Activated naive CD8-positive, alpha-beta T cell treated with anti-CD3 and anti-CD28 coated beads, Interleukin-2, amount 50 U/mL, for 24 hours (primary cell): ENCODE data around the gene ESPN.
"Not testable (repeated sequence)": the region's sequence is repeated elsewhere in the genome, so short reads cannot be mapped to it uniquely, and the experiment has no call there.

Experiments
- ATAC-seq: fragments of 150-1000 bp; cut with Tn5 transposase; one replicate; pipeline ENCODE4 v1.10.0; 2021
- DNase-seq: peaks from one replicate; pipeline ENCODE4 v3.0.0; 2021
- H3K27ac Mint-ChIP-seq: one replicate; pipeline ENCODE4 v1.8.0; 2021; ENCODE audit warnings: mild to moderate bottlenecking, mixed read lengths
- H3K27me3 Mint-ChIP-seq: one replicate; pipeline ENCODE4 v1.8.0; 2021; ENCODE audit warnings: mixed read lengths
- H3K36me3 Mint-ChIP-seq: one replicate; pipeline ENCODE4 v1.8.0; 2021; ENCODE audit warnings: low read depth, mixed read lengths
- H3K4me1 Mint-ChIP-seq: one replicate; pipeline ENCODE4 v1.8.0; 2021; ENCODE audit warnings: mixed read lengths
- H3K4me3 Mint-ChIP-seq: one replicate; pipeline ENCODE4 v1.8.0; 2021; ENCODE audit warnings: mild to moderate bottlenecking, moderate library complexity, mixed read lengths
- H3K9me3 Mint-ChIP-seq: one replicate; pipeline ENCODE4 v1.8.0; 2021; ENCODE audit warnings: mixed read lengths

The ESPN gene

DNA sequence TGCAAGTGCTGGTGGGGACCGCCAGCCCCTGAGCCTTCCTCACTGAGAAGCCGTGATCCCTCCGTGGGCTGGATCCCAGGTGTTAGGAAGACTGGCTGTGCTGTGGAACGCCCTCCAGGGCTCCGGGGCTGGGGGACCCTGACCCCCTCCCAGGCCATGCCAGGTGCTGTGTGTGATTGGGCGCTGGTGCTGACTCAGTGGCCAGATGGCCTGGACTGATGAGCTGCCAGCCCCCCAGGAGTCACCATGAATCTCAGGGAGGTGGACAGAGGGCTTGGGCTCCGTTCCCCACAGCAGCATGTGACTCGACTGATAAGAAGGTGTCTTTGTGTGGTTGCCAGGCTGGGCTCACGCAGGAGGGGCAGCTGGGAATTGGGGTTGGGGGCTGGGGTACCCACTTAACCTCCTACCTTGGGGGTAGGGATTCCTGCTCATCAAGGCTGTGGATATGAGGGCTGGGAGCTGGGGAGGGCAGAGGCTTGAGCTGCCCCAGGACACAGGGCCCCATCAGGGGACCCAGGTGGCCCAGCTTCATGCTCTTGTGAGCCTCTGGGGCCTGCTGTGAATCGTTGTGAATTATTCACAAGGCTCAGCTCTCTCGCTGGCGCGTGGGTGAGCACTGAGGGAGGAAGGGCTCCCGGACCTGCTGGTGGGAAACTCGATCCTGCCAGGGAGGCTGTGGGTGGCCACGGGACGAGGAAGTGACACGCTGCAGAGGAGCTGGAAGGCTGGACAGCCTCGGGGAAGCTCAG, 5.3 kb downstream of the ESPN start:
- not testable (repeated sequence) for H3K36me3 Mint-ChIP-seq, H3K9me3 Mint-ChIP-seq, H3K4me3 Mint-ChIP-seq, H3K4me1 Mint-ChIP-seq, H3K27ac Mint-ChIP-seq, ATAC-seq, DNase-seq
- H3K27me3 Mint-ChIP-seq, result peaks cover 27% of the 10 kb centered on the region

DNA sequence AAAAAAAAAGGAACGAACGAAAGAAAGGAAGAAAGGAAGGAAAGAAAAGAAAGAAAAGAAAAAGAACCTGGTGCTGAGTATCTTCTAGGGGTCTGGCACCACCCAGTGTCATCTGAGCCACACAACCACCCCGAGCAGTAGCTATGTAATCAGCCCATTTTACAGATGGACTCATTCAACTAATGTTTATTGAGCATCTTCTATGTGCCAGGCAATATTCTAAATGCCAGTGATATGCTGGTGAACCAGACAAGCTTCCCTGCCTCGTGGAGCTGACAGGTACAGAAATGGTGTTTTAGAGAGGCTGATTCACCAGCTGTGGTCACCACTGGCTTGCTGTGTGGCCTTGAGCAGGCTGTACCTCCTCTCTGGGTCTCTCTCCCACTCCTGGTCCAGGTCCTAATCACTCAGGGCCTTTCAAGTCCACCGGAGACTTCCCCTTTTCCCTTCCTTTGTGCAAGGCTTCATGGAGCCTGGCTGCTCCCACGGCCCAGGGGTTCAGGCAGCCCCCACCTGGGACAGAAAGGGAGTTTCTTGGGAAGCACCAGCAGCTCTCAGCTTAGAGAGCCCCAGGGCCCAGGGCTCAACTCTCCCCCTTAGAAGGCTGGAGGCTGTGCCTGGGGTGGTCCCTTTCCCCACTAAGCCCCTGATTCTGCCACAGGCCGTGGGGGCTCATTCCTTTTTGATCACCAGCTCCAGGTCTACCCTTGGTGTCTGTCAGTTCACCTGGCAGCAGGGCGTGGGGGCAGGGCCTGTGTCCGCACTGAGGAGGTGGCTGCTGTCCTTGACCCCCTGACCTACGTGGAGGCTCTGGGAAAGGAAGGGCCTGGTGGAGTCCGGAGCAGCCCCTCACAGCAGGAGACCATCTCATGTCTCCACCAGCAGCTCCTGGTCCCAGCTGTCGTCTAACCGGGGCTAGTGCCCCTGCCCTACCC, 7.3 kb downstream of the ESPN start:
- not testable (repeated sequence) for H3K4me1 Mint-ChIP-seq, H3K4me3 Mint-ChIP-seq, H3K9me3 Mint-ChIP-seq, DNase-seq, H3K27ac Mint-ChIP-seq, H3K36me3 Mint-ChIP-seq, ATAC-seq
- H3K27me3 Mint-ChIP-seq, result peaks cover 19% of the 10 kb centered on the region

DNA sequence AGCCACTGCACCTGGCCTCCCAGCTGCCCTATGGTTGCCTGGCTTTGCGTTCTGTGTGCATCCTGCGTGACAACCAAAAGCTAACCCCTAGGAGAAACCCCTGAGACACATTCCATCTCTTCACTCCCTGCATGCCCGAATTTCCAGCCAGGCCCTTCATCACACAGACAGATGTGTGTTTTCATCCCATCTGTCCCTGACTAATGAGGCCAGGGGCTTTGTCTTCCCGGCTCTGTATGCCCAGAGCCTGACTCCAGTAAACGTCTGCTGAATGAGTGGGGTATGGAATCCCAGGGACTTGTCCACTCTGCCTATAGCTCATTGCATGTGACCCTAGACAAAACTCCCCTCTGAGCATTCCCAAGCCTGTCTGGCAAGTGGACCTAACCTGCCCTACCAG, 9.6 kb downstream of the ESPN start:
- Mint-ChIP-seq H3K4me3 (no peak overlapping the region), H3K36me3 (no peaks in the 10 kb centered on the region), H3K27ac (no peak overlapping the region), H3K27me3 (peaks cover 28% of the 10 kb centered on the region), H3K9me3 (no peaks in the 10 kb centered on the region), H3K4me1 (peaks cover 2% of the 10 kb centered on the region)
- no peak for DNase-seq
- no peak for ATAC-seq

DNA sequence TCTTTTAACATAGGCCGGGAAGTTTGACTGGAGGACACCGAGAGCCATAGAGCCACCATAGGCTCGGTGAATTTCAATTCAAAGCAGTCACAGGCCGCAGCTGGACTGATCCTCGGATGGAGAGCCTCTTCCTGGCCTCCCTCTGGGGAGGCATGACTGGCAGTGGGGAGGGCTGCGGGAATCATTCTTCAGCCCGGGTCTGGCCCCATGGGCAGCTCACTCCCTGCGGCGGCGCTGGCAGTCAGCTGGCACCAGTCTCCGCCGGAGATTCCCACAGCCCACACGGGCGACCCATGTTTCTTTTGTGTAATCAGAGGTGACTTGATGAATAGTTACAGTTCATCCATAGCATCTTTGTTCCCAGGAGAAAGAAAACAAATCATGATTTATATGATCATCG, 10.6 kb downstream of the ESPN start:
- H3K4me3 Mint-ChIP-seq, result no peak overlapping the region
- peaks cover 29% of the 10 kb centered on the region for H3K27me3 Mint-ChIP-seq
- no peaks in the 10 kb centered on the region for H3K36me3 Mint-ChIP-seq

DNA sequence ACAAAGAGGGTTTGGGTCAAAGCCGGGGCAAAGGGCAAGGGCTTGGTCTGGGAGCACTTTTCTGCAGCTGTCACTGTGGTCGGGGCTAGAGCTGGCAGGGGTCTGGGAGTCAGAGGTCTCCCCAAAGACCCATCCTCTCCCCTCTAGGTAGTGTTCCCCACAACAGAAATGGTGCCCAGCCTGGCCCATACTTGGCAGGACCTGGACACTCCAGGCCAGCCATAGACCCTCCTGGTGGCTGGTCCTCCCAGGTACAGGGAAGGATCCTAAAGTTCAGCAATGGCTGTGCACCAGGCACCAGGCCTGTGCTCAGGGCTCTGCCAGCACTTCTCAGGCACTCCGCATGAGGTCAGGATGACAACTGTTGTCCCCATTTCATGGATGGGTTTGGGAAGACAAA, 11.0 kb downstream of the ESPN start:
- peaks cover 5% of the 10 kb centered on the region for H3K4me1 Mint-ChIP-seq
- no peak for DNase-seq
- no peak for ATAC-seq
- H3K27me3 Mint-ChIP-seq, result peaks cover 26% of the 10 kb centered on the region
- no peak overlapping the region for H3K27ac Mint-ChIP-seq
- H3K4me3 Mint-ChIP-seq, result no peak overlapping the region
- no peaks in the 10 kb centered on the region for H3K36me3 Mint-ChIP-seq
- no peaks in the 10 kb centered on the region for H3K9me3 Mint-ChIP-seq

More for the DNA sequence above, 10.6 kb downstream of the ESPN start:
- no peak overlapping the region for H3K27ac Mint-ChIP-seq
- ATAC-seq, result no peak
- DNase-seq, result no peak
- no peaks in the 10 kb centered on the region for H3K9me3 Mint-ChIP-seq
- H3K4me1 Mint-ChIP-seq, result peaks cover 5% of the 10 kb centered on the region

DNA sequence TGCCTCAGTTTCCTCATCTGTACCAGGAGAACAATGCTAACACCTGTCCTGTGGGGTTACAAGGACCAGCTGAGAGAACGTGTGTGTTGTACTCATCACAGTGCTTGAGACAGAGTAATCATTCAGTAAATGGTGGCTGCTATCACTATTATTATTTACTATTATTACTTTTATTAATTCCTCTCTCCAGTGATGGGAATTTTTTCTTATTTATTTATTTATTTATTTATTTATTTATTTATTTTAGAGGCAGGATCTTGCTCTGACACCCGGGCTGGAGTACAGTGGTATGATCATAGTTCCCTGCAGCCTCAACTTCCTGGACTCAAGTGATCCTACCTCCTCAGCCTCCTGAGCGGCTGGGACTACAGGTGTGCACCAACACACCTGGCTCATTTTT, 11.7 kb downstream of the ESPN start:
- not testable (repeated sequence) for H3K4me3 Mint-ChIP-seq, H3K4me1 Mint-ChIP-seq, DNase-seq, ATAC-seq, H3K9me3 Mint-ChIP-seq, H3K27ac Mint-ChIP-seq, H3K36me3 Mint-ChIP-seq
- peaks cover 28% of the 10 kb centered on the region for H3K27me3 Mint-ChIP-seq

DNA sequence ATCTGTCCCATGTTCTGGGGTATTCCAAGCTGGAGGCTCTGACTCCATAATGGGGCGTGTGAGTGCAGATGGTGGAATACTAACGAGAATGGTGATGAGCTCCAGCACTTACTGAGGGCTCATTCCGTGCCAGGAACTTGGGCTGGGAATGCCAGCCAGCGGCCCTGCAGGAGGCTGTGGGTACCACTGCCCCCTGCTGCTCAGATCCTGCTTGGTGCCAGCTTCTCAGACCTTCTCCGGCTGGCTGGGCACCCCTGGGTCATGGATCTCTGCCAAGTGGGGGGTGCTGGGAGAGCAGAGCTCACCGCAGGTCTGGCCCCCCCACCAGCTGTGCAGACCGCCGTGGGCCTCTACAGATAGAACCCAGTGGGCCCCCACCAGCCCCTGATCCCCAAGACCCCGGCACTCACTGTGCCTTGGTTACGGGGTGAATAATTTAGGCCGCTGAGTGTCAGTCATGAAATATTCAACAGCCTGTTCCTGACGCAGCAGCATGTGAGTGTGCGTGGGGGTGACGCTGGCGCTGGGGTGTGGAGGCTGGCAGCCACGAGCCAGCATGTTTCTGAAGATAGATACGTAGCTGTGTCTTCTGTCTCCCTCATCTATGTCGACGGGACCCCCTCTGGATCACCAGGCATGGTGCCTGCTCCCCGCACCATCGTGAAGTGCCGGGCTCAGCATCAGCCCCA, 12.6 kb downstream of the ESPN start:
- H3K27ac Mint-ChIP-seq, DNase-seq, ATAC-seq, H3K4me3 Mint-ChIP-seq, H3K4me1 Mint-ChIP-seq, H3K36me3 Mint-ChIP-seq, H3K9me3 Mint-ChIP-seq: not testable (repeated sequence)
- H3K27me3 Mint-ChIP-seq, result peaks cover 36% of the 10 kb centered on the region

DNA sequence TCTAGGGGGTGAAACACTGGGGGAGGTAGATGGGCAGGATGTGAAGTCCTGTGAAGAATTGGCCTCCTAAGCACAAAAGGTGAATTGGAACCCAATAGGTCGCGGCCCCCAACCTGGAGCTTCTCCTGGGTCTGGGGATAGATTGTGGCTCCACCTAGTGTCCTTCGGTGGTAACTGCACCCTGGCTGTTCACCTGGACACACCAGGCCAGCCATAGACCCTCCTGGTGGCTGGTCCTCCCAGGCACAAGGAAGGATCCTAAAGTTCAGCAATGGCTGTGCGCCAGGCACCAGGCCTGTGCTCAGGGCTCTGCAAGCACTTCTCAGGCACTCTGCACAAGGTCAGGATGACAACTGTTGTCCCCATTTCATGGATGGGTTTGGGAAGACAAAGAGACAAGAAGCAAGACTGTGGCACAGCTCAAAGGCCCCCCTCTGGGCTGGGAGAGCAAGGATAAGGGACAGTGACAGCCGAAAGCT, 13.5 kb downstream of the ESPN start:
- H3K9me3 Mint-ChIP-seq, result no peaks in the 10 kb centered on the region
- peak; percentile 63 for ATAC-seq

DNA sequence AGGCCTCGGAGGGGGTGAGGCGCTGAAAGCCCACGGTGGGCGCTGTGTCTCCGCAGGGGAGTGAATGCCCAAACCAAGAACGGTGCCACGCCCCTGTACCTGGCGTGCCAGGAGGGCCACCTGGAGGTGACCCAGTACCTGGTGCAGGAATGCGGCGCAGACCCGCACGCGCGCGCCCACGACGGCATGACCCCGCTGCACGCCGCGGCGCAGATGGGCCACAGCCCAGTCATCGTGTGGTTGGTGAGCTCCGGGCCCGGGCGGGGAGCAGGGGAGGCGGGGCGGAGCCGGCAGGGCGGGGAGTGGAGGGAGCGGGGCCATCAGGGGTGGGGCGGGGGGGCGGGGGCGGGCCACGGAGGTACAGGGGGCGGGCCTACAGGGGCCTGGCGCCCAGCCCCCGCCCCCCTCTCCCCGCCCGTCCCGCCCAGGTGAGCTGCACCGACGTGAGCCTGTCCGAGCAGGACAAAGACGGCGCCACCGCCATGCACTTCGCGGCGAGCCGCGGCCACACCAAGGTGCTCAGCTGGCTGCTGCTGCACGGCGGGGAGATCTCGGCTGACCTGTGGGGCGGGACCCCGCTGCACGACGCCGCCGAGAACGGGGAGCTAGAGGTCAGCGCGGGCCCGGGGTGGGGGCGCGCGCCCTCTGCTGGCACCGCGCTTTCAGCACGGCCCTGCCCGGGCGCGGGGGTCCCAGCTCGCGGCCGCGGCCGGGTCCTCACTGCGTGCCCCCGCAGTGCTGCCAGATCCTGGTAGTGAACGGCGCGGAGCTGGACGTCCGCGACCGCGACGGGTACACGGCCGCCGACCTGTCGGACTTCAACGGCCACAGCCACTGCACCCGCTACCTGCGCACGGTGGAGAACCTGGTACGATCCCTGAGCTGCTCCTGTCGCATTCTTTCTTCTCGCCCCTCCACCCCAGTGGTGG, 15.9 kb downstream of the ESPN start:
- ATAC-seq, result peak; percentile 76
- Mint-ChIP-seq H3K27me3 (peaks cover 40% of the 10 kb centered on the region), H3K27ac (no peak overlapping the region), H3K4me1 (peaks cover 7% of the 10 kb centered on the region), H3K4me3 (no peak overlapping the region), H3K36me3 (no peaks in the 10 kb centered on the region), H3K9me3 (no peaks in the 10 kb centered on the region)
- DNase-seq, result peak; percentile 77

More for the DNA sequence above, 13.5 kb downstream of the ESPN start:
- Mint-ChIP-seq H3K27ac (no peak overlapping the region), H3K4me3 (no peak overlapping the region), H3K4me1 (peaks cover 7% of the 10 kb centered on the region), H3K27me3 (peaks cover 37% of the 10 kb centered on the region), H3K36me3 (no peaks in the 10 kb centered on the region)
- peak; percentile 73 for DNase-seq

DNA sequence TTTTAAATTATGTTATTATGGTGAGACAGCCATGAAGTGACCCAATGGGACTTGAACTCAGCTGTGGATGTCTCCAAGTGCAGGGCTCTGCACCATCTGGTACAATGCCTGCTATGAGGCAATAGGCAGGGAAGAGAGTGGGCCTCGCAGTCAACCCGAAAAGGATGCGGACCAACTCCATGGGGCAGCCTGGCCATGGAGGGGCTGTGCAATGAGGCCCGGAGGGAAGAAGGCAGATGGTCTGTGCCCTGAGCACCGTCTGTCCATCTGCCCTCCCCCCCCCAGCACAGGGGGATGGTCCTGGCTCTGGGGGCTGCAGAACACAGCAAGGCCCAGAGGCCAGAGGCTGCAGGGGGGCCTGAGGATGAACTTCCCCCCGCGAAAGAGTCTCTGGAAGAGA, 17.0 kb downstream of the ESPN start:
- Mint-ChIP-seq H3K4me3 (no peak overlapping the region), H3K36me3 (no peaks in the 10 kb centered on the region), H3K27me3 (peaks cover 47% of the 10 kb centered on the region), H3K9me3 (no peaks in the 10 kb centered on the region), H3K27ac (no peak overlapping the region), H3K4me1 (peaks cover 7% of the 10 kb centered on the region)
- DNase-seq (no peak), ATAC-seq (no peak)

DNA sequence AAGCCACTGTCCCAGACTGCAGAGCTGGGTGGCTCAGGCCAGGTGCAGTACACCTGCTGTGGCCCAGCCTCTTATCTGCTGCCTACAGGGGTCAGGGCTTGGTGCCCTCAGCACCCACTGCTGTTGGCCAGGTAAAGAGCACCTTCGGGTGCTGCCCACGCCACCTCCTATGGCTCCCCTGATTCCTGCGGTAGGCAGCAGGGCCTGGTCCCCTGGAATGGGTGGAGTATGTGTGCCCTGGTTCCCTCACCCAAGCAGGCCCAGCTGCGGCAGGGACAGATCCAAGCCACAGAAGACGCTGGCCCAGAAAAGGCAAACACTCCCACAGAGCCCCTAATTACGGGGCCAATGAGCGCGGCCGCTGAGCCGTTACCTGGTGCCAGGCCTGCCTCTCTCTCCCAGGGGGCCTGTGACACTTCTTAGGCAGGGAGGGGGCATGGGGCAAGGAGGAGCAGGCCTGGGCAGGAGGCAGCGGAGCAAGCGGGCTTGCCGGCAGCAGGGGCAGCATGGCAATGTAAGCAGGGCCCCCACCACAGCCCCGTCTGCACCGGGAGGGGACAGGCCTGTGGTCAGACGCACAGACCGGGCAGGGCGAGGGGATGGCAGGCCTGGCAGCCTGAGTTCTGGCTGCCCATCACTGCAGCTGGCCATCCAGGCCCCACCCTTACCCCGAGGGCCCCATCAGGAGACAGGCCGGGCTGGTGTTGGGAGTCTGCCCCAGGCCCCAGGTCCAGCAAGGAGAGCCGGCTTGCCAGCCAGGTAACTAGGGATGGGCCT, 19.0 kb downstream of the ESPN start:
- ATAC-seq, result no peak
- H3K9me3 Mint-ChIP-seq, result no peaks in the 10 kb centered on the region
- H3K36me3 Mint-ChIP-seq, result no peaks in the 10 kb centered on the region
- H3K27ac Mint-ChIP-seq, result no peak overlapping the region
- peaks cover 38% of the 10 kb centered on the region for H3K27me3 Mint-ChIP-seq
- peaks cover 8% of the 10 kb centered on the region for H3K4me1 Mint-ChIP-seq
- H3K4me3 Mint-ChIP-seq, result no peak overlapping the region
- no peak for DNase-seq

DNA sequence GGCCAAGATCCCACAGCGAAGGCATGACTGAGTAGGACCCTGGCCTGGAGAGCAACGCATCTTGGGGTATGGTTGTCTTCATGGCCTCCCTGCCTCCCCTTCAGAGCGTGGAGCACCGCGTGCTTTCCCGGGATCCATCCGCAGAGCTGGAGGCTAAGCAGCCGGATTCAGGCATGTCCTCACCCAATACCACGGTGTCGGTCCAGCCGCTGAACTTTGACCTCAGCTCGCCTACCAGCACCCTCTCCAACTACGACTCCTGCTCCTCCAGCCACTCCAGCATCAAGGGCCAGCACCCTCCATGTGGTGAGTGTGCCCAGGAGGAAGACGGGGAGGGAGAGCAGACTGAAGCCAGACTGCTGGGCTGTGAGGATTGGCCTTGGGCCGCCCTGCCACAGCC, 19.8 kb downstream of the ESPN start:
- H3K4me1 Mint-ChIP-seq, result peaks cover 11% of the 10 kb centered on the region
- no peak for DNase-seq
- H3K27me3 Mint-ChIP-seq, result peaks cover 36% of the 10 kb centered on the region
- H3K27ac Mint-ChIP-seq, result no peak overlapping the region
- no peak overlapping the region for H3K4me3 Mint-ChIP-seq
- no peak for ATAC-seq
- H3K36me3 Mint-ChIP-seq, result no peaks in the 10 kb centered on the region
- no peaks in the 10 kb centered on the region for H3K9me3 Mint-ChIP-seq

DNA sequence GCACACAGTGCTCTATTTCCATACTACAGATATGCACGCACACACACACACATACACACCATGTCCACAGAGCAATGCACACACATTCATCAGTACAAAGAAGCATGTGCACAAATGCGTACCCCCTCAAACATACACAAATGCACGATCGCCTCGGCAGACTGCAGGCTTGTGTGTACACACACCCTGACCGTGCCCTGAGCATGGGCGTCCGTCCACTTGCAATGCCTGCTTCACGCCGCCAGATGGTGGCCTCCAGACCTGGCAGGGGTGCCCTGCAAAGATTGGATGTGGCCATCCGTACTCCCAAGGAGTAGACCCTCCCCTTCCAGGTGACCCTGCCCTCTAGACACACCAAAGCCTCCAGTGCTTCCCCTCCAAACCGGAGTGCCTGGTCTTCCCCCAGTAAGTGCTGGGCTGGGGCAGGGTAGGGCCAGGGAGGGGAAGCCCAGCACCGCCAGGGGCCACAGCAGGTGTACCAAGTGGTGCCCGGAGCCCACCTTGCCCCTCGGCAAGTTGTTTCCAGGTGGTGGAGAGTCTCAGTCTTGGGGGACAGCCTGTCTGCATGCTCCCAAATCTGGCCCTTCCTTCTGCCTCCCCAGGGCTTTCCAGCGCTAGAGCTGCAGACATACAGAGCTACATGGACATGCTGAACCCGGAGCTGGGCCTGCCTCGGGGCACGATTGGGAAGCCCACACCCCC, 20.6 kb downstream of the ESPN start:
- H3K9me3 Mint-ChIP-seq, result no peaks in the 10 kb centered on the region

More for the DNA sequence above, 20.6 kb downstream of the ESPN start:
- peak; percentile 13 for ATAC-seq
- H3K4me1 Mint-ChIP-seq, result peaks cover 13% of the 10 kb centered on the region
- no peak overlapping the region for H3K4me3 Mint-ChIP-seq
- H3K27me3 Mint-ChIP-seq, result peaks cover 40% of the 10 kb centered on the region
- H3K36me3 Mint-ChIP-seq, result no peaks in the 10 kb centered on the region
- H3K27ac Mint-ChIP-seq, result no peak overlapping the region
- peak; percentile 47 for DNase-seq
